ENCODE measurements around the gene GABPB2. TPM values are rescaled to one million over a fixed set of nuclear protein-coding genes. Genes with fewer than 3 reads are reported as not detected.

The GABPB2 gene
- total and polyA plus RNA-seq, 2 of the 13 experiments (the other 11 are each of a cell fraction or from before 2014, with no cell fraction given) = 0.09 TPM; not detected in 1

DNA sequence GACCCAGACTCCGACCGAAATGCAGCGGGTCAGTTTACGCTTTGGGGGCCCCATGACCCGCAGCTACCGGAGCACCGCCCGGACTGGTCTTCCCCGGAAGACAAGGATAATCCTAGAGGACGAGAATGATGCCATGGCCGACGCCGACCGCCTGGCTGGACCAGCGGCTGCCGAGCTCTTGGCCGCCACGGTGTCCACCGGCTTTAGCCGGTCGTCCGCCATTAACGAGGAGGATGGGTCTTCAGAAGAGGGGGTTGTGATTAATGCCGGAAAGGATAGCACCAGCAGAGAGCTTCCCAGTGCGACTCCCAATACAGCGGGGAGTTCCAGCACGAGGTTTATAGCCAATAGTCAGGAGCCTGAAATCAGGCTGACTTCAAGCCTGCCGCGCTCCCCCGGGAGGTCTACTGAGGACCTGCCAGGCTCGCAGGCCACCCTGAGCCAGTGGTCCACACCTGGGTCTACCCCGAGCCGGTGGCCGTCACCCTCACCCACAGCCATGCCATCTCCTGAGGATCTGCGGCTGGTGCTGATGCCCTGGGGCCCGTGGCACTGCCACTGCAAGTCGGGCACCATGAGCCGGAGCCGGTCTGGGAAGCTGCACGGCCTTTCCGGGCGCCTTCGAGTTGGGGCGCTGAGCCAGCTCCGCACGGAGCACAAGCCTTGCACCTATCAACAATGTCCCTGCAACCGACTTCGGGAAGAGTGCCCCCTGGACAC lies 22.5 kb upstream of the GABPB2 start (continued):
- no peak for TF ChIP-seq MTERF4 (CRISPR knock-in tag; IDR thresholded peaks at IDR 0.05)
- peak; percentile 40; the same call in 1 of the 2 replicates for TF ChIP-seq ZFP90 (CRISPR knock-in tag; IDR thresholded peaks at IDR 0.05; ENCODE audit: borderline replicate concordance)
- TF ChIP-seq, protein P1, sequence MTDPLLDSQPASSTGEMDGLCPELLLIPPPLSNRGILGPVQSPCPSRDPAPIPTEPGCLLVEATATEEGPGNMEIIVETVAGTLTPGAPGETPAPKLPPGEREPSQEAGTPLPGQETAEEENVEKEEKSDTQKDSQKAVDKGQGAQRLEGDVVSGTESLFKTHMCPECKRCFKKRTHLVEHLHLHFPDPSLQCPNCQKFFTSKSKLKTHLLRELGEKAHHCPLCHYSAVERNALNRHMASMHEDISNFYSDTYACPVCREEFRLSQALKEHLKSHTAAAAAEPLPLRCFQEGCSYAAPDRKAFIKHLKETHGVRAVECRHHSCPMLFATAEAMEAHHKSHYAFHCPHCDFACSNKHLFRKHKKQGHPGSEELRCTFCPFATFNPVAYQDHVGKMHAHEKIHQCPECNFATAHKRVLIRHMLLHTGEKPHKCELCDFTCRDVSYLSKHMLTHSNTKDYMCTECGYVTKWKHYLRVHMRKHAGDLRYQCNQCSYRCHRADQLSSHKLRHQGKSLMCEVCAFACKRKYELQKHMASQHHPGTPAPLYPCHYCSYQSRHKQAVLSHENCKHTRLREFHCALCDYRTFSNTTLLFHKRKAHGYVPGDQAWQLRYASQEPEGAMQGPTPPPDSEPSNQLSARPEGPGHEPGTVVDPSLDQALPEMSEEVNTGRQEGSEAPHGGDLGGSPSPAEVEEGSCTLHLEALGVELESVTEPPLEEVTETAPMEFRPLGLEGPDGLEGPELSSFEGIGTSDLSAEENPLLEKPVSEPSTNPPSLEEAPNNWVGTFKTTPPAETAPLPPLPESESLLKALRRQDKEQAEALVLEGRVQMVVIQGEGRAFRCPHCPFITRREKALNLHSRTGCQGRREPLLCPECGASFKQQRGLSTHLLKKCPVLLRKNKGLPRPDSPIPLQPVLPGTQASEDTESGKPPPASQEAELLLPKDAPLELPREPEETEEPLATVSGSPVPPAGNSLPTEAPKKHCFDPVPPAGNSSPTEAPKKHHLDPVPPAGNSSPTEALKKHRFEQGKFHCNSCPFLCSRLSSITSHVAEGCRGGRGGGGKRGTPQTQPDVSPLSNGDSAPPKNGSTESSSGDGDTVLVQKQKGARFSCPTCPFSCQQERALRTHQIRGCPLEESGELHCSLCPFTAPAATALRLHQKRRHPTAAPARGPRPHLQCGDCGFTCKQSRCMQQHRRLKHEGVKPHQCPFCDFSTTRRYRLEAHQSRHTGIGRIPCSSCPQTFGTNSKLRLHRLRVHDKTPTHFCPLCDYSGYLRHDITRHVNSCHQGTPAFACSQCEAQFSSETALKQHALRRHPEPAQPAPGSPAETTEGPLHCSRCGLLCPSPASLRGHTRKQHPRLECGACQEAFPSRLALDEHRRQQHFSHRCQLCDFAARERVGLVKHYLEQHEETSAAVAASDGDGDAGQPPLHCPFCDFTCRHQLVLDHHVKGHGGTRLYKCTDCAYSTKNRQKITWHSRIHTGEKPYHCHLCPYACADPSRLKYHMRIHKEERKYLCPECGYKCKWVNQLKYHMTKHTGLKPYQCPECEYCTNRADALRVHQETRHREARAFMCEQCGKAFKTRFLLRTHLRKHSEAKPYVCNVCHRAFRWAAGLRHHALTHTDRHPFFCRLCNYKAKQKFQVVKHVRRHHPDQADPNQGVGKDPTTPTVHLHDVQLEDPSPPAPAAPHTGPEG (CRISPR knock-in tag; IDR thresholded peaks at IDR 0.05) = no peak
- TF ChIP-seq, protein P2, sequence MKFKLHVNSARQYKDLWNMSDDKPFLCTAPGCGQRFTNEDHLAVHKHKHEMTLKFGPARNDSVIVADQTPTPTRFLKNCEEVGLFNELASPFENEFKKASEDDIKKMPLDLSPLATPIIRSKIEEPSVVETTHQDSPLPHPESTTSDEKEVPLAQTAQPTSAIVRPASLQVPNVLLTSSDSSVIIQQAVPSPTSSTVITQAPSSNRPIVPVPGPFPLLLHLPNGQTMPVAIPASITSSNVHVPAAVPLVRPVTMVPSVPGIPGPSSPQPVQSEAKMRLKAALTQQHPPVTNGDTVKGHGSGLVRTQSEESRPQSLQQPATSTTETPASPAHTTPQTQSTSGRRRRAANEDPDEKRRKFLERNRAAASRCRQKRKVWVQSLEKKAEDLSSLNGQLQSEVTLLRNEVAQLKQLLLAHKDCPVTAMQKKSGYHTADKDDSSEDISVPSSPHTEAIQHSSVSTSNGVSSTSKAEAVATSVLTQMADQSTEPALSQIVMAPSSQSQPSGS (CRISPR knock-in tag; IDR thresholded peaks at IDR 0.05) = no peak
- no peak for TF ChIP-seq RBM39 (IDR thresholded peaks at IDR 0.05; ENCODE audit: low read depth, low read length, poor library complexity, severe bottlenecking)
- no peak for TF ChIP-seq ZNF564 (CRISPR knock-in tag; IDR thresholded peaks at IDR 0.05)
- TF ChIP-seq MAFK (conservative IDR thresholded peaks at IDR 0.05 in 1 of 2, IDR thresholded peaks at IDR 0.05 in 1 of 2; ENCODE audit: low read length in 2 of 2) = no peak
- TF ChIP-seq, protein P3, sequence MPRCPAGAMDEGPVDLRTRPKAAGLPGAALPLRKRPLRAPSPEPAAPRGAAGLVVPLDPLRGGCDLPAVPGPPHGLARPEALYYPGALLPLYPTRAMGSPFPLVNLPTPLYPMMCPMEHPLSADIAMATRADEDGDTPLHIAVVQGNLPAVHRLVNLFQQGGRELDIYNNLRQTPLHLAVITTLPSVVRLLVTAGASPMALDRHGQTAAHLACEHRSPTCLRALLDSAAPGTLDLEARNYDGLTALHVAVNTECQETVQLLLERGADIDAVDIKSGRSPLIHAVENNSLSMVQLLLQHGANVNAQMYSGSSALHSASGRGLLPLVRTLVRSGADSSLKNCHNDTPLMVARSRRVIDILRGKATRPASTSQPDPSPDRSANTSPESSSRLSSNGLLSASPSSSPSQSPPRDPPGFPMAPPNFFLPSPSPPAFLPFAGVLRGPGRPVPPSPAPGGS (CRISPR knock-in tag; IDR thresholded peaks at IDR 0.05) = peak; percentile 63; the same call in 1 of the 2 replicates
- no peak; the same call in 1 of the 2 replicates for TF ChIP-seq NR1H2 (CRISPR knock-in tag; IDR thresholded peaks at IDR 0.05; ENCODE audit: borderline replicate concordance, low read depth)
- TF ChIP-seq AGO2 (optimal IDR thresholded peaks at IDR 0.05; ENCODE audit: low read depth, low read length) = peak; percentile 80
- no peak for TF ChIP-seq GTF3A (CRISPR knock-in tag; conservative IDR thresholded peaks at IDR 0.05)
- TF ChIP-seq KMT2A (CRISPR knock-in tag; IDR thresholded peaks at IDR 0.05) = peak; percentile 42; the same call in 1 of the 2 replicates
- TF ChIP-seq PAF1 (CRISPR knock-in tag; IDR thresholded peaks at IDR 0.05) = no peak
- TF ChIP-seq NFE2L2 (IDR thresholded peaks at IDR 0.05; ENCODE audit: low read length) = no peak
- TF ChIP-seq ZNF570 (CRISPR knock-in tag; IDR thresholded peaks at IDR 0.05; ENCODE audit: borderline replicate concordance) = no peak
- TF ChIP-seq, protein P4, sequence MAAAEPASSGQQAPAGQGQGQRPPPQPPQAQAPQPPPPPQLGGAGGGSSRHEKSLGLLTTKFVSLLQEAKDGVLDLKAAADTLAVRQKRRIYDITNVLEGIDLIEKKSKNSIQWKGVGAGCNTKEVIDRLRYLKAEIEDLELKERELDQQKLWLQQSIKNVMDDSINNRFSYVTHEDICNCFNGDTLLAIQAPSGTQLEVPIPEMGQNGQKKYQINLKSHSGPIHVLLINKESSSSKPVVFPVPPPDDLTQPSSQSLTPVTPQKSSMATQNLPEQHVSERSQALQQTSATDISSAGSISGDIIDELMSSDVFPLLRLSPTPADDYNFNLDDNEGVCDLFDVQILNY (CRISPR knock-in tag; conservative IDR thresholded peaks at IDR 0.05) = no peak
- TF ChIP-seq ZNF354B (CRISPR knock-in tag; IDR thresholded peaks at IDR 0.05) = no peak
- TF ChIP-seq HDAC1 (CRISPR knock-in tag; IDR thresholded peaks at IDR 0.05) = no peak; the same call in 1 of the 2 replicates
- no peak for TF ChIP-seq FLYWCH1 (CRISPR knock-in tag; IDR thresholded peaks at IDR 0.05)
